WTC11 (cell line): Measurements from ENCODE around the gene RPL38. TPM values are rescaled to one million over a fixed set of nuclear protein-coding genes. Genes with fewer than 3 reads are reported as not detected.

Experiments used
- ATAC-seq: fragments of 200-7000 bp; cut with Tn5 transposase; 2 replicates; pipeline ENCODE4 v1.10.0; 2021; ENCODE audit warnings: mild to moderate bottlenecking, moderate library complexity
- CTCF ChIA-PET: fragments of 300-600 bp; sonication (Branson Sonifier 250); formaldehyde crosslinking; loops from one replicate; lab custom pipeline; 2021; ENCODE audit warnings: antibody characterized with exemption; lab: Charles Lee
- POLR2A ChIA-PET: fragments of 350-600 bp; sonication (Branson Sonifier 250); formaldehyde crosslinking; loops from one replicate; lab custom pipeline; 2021; ENCODE audit warnings: antibody characterized with exemption; lab: Charles Lee
- DNase-seq: peaks from one replicate; pipeline ENCODE4 v3.0.0; 2021; ENCODE audit warnings: low spot score
- H3K27ac Mint-ChIP-seq: 2 replicates; pipeline ENCODE4 v1.8.0; 2021; ENCODE audit warnings: mixed read lengths
- H3K27me3 Mint-ChIP-seq: 2 replicates; pipeline ENCODE4 v1.8.0; 2021; ENCODE audit warnings: low read depth, mild to moderate bottlenecking, moderate library complexity, mixed read lengths
- H3K36me3 Mint-ChIP-seq: 2 replicates; pipeline ENCODE4 v1.8.0; 2021; ENCODE audit warnings: mixed read lengths
- H3K4me1 Mint-ChIP-seq: 2 replicates; pipeline ENCODE4 v1.8.0; 2022; ENCODE audit warnings: mixed read lengths
- H3K4me3 Mint-ChIP-seq: 2 replicates; pipeline ENCODE4 v1.8.0; 2021; ENCODE audit warnings: mild to moderate bottlenecking, moderate library complexity, mixed read lengths
- H3K9me3 Mint-ChIP-seq: 2 replicates; pipeline ENCODE4 v1.8.0; 2021; ENCODE audit warnings: mixed read lengths
- CREB1 ChIP-seq: sonication (generic); formaldehyde crosslinking; IDR thresholded peaks from 2 replicates; pipeline ENCODE4 v1.8.0; 2023; ENCODE audit warnings: mild to moderate bottlenecking, missing genetic modification reagents
- JUN ChIP-seq: sonication (generic); formaldehyde crosslinking; IDR thresholded peaks from 2 replicates; pipeline ENCODE4 v1.8.0; 2023; ENCODE audit warnings: mild to moderate bottlenecking, missing genetic modification reagents
- MXD4 ChIP-seq: fragments of 250-450 bp; sonication (Bioruptor Pico); IDR thresholded peaks from 2 replicates; pipeline ENCODE4 v1.8.0; 2021; ENCODE audit warnings: mild to moderate bottlenecking, moderate library complexity, borderline replicate concordance
- NFE2L1 ChIP-seq: sonication (generic); formaldehyde crosslinking; IDR thresholded peaks from 2 replicates; pipeline ENCODE4 v1.8.1; 2023; ENCODE audit warnings: missing genetic modification reagents
- NR1H2 ChIP-seq: sonication (generic); formaldehyde crosslinking; IDR thresholded peaks from 2 replicates; pipeline ENCODE4 v1.9.0; 2021; ENCODE audit warnings: mild to moderate bottlenecking, moderate library complexity, missing genetic modification reagents
- NR2C2 ChIP-seq: sonication (generic); formaldehyde crosslinking; IDR thresholded peaks from 2 replicates; pipeline ENCODE4 v1.8.0; 2022; ENCODE audit warnings: mild to moderate bottlenecking, missing genetic modification reagents
- ZBTB21 ChIP-seq: sonication (generic); formaldehyde crosslinking; IDR thresholded peaks from 2 replicates; pipeline ENCODE4 v1.8.1; 2023; ENCODE audit warnings: mild to moderate bottlenecking, missing genetic modification reagents, borderline replicate concordance
- ZNF121 ChIP-seq: sonication (generic); formaldehyde crosslinking; IDR thresholded peaks from 2 replicates; pipeline ENCODE4 v1.8.0; 2023; ENCODE audit warnings: missing genetic modification reagents
- ZNF219 ChIP-seq: sonication (generic); formaldehyde crosslinking; IDR thresholded peaks from 2 replicates; pipeline ENCODE4 v1.8.0; 2023; ENCODE audit warnings: missing genetic modification reagents, mild to moderate bottlenecking, borderline replicate concordance
- ZNF263 ChIP-seq: sonication (generic); formaldehyde crosslinking; IDR thresholded peaks from 2 replicates; pipeline ENCODE4 v1.8.1; 2022; ENCODE audit warnings: low read depth, mild to moderate bottlenecking, moderate library complexity, missing genetic modification reagents
- ZNF317 ChIP-seq: sonication (generic); formaldehyde crosslinking; IDR thresholded peaks from 2 replicates; pipeline ENCODE4 v1.8.1; 2023; ENCODE audit warnings: low read depth, mild to moderate bottlenecking, moderate library complexity, missing genetic modification reagents, borderline replicate concordance
- ZNF671 ChIP-seq: fragments of 250-450 bp; sonication (Bioruptor Pico); IDR thresholded peaks from 2 replicates; pipeline ENCODE4 v1.8.0; 2021; ENCODE audit warnings: mild to moderate bottlenecking
- total RNA-seq: library from RNA; stranded (reverse); gene quantifications from 3 replicates; pipeline ENCODE4 v1.2.3, GENCODE V29; 2021
- TF ChIP-seq, protein P1 (sequence below): sonication (generic); formaldehyde crosslinking; IDR thresholded peaks from 2 replicates; pipeline ENCODE4 v1.8.1; 2022; ENCODE audit warnings: low read depth, mild to moderate bottlenecking, moderate library complexity, missing genetic modification reagents, borderline replicate concordance
- TF ChIP-seq, protein P2 (sequence below): sonication (generic); formaldehyde crosslinking; IDR thresholded peaks from 2 replicates; pipeline ENCODE4 v1.8.0; 2023; ENCODE audit warnings: missing genetic modification reagents
- TF ChIP-seq, protein P3 (sequence below): sonication (generic); formaldehyde crosslinking; IDR thresholded peaks from 2 replicates; pipeline ENCODE4 v1.8.0; 2022; ENCODE audit warnings: mild to moderate bottlenecking, missing genetic modification reagents
- TF ChIP-seq, protein P4 (sequence below): sonication (generic); formaldehyde crosslinking; IDR thresholded peaks from 2 replicates; pipeline ENCODE4 v1.8.1; 2023; ENCODE audit warnings: mild to moderate bottlenecking, missing genetic modification reagents, moderate library complexity
- TF ChIP-seq, protein P5 (sequence below): sonication (generic); formaldehyde crosslinking; IDR thresholded peaks from 2 replicates; pipeline ENCODE4 v1.8.0; 2022; ENCODE audit warnings: missing genetic modification reagents
- TF ChIP-seq, protein P6 (sequence below): sonication (generic); formaldehyde crosslinking; IDR thresholded peaks from 2 replicates; pipeline ENCODE4 v1.8.1; 2022; ENCODE audit warnings: missing genetic modification reagents, borderline replicate concordance

The RPL38 gene
- total RNA-seq, 1 experiment from 2014 or later, result 1,170 TPM

DNA sequence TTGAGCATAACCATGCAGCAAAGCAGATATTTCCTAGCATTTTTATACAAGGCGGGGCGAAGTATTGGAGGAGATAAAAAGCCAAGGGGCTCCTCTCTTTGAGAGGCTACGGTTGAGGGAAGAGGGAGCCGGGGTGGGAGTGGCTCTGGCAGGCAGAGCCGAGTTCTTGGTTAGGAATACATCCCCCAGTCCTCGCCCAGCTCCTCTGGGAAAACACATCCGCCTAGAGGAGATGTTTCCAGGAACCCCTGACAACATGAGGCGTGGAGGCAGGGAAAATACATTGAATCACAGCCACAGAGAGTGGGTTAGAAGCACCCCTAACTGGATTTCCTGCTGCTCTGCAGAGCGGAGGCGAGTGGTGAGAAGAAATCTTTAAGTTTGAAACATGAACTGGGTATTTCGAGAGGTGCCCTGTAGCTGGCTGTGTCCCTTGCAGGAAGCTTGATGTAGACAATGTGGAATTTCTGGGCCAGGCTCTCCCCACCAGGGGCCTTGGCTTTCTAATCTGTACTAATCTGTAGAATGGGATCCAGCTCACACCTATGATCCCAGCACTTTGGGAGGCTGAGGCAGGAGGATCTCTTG is 37.2 kb downstream of the RPL38 start:
- Mint-ChIP-seq H3K27me3 (no peaks in the 10 kb centered on the region), H3K4me3 (no peak overlapping the region), H3K9me3 (no peaks in the 10 kb centered on the region), H3K4me1 (peaks cover 17% of the 10 kb centered on the region), H3K36me3 (no peaks in the 10 kb centered on the region), H3K27ac (no peak overlapping the region)
- DNase-seq, result no peak
- no peak for ATAC-seq
- TF ChIP-seq ZNF121 (CRISPR knock-in tag), result no peak
- TF ChIP-seq NR2C2 (CRISPR knock-in tag), result no peak
- no peak for TF ChIP-seq NR1H2 (CRISPR knock-in tag)
- no peak for TF ChIP-seq ZNF317 (CRISPR knock-in tag)
- no peak for TF ChIP-seq ZNF219 (CRISPR knock-in tag)
- no peak for TF ChIP-seq JUN (CRISPR knock-in tag)
- TF ChIP-seq MXD4 (CRISPR knock-in tag), result no peak
- TF ChIP-seq, protein P1, sequence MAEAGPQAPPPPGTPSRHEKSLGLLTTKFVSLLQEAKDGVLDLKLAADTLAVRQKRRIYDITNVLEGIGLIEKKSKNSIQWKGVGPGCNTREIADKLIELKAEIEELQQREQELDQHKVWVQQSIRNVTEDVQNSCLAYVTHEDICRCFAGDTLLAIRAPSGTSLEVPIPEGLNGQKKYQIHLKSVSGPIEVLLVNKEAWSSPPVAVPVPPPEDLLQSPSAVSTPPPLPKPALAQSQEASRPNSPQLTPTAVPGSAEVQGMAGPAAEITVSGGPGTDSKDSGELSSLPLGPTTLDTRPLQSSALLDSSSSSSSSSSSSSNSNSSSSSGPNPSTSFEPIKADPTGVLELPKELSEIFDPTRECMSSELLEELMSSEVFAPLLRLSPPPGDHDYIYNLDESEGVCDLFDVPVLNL (CRISPR knock-in tag), result no peak
- TF ChIP-seq ZNF671, result no peak
- TF ChIP-seq, protein P2, sequence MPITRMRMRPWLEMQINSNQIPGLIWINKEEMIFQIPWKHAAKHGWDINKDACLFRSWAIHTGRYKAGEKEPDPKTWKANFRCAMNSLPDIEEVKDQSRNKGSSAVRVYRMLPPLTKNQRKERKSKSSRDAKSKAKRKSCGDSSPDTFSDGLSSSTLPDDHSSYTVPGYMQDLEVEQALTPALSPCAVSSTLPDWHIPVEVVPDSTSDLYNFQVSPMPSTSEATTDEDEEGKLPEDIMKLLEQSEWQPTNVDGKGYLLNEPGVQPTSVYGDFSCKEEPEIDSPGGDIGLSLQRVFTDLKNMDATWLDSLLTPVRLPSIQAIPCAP, result no peak
- ChIA-PET CTCF (interaction anchor here (0.6 to 1.8 kb wide), 9 partner anchors 9 to 144 kb away, joined by 3 to 7 read pairs (median 4); partner anchors contain the start of gene TTYH2), POLR2A (no interaction called here)

DNA sequence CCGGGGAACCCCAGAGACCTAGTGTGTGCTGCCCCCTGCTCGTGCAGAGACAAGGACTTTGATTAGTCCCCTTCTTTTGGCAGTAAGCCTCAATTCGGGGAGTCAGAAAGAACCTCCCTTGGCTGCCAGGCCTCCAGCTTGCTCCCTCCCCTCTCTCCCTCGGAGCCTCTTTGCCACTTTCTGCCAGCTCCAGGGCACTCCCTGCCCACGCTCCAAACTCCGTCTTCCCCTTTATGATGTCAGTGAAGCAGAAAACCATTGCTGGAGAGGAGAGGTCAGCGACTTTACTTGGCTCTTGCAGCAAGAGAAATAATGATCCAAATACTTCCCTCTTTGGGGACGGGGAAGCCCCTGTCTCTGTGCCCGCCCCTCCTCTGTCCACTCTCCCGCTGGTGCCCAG is 38.0 kb downstream of the RPL38 start:
- H3K27me3 Mint-ChIP-seq, result peaks cover 3% of the 10 kb centered on the region
- POLR2A ChIA-PET, result no interaction called here
- peaks cover 22% of the 10 kb centered on the region for H3K4me1 Mint-ChIP-seq
- CTCF ChIA-PET, result interaction anchor here (0.9 to 1.5 kb wide), 6 partner anchors 18 to 55 kb away, joined by 3 to 7 read pairs (median 4); partner anchors contain the start of gene TTYH2
- TF ChIP-seq, protein P3, sequence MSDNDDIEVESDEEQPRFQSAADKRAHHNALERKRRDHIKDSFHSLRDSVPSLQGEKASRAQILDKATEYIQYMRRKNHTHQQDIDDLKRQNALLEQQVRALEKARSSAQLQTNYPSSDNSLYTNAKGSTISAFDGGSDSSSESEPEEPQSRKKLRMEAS (CRISPR knock-in tag), result no peak
- TF ChIP-seq, protein P4, sequence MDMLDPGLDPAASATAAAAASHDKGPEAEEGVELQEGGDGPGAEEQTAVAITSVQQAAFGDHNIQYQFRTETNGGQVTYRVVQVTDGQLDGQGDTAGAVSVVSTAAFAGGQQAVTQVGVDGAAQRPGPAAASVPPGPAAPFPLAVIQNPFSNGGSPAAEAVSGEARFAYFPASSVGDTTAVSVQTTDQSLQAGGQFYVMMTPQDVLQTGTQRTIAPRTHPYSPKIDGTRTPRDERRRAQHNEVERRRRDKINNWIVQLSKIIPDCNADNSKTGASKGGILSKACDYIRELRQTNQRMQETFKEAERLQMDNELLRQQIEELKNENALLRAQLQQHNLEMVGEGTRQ (CRISPR knock-in tag), result no peak
- TF ChIP-seq JUN (CRISPR knock-in tag), result no peak
- no peak for TF ChIP-seq CREB1
- TF ChIP-seq NFE2L1 (CRISPR knock-in tag), result no peak
- TF ChIP-seq ZNF263, result no peak
- TF ChIP-seq, protein P5, sequence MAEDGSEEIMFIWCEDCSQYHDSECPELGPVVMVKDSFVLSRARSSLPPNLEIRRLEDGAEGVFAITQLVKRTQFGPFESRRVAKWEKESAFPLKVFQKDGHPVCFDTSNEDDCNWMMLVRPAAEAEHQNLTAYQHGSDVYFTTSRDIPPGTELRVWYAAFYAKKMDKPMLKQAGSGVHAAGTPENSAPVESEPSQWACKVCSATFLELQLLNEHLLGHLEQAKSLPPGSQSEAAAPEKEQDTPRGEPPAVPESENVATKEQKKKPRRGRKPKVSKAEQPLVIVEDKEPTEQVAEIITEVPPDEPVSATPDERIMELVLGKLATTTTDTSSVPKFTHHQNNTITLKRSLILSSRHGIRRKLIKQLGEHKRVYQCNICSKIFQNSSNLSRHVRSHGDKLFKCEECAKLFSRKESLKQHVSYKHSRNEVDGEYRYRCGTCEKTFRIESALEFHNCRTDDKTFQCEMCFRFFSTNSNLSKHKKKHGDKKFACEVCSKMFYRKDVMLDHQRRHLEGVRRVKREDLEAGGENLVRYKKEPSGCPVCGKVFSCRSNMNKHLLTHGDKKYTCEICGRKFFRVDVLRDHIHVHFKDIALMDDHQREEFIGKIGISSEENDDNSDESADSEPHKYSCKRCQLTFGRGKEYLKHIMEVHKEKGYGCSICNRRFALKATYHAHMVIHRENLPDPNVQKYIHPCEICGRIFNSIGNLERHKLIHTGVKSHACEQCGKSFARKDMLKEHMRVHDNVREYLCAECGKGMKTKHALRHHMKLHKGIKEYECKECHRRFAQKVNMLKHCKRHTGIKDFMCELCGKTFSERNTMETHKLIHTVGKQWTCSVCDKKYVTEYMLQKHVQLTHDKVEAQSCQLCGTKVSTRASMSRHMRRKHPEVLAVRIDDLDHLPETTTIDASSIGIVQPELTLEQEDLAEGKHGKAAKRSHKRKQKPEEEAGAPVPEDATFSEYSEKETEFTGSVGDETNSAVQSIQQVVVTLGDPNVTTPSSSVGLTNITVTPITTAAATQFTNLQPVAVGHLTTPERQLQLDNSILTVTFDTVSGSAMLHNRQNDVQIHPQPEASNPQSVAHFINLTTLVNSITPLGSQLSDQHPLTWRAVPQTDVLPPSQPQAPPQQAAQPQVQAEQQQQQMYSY (CRISPR knock-in tag), result no peak
- no peak for TF ChIP-seq ZBTB21
- TF ChIP-seq, protein P6, sequence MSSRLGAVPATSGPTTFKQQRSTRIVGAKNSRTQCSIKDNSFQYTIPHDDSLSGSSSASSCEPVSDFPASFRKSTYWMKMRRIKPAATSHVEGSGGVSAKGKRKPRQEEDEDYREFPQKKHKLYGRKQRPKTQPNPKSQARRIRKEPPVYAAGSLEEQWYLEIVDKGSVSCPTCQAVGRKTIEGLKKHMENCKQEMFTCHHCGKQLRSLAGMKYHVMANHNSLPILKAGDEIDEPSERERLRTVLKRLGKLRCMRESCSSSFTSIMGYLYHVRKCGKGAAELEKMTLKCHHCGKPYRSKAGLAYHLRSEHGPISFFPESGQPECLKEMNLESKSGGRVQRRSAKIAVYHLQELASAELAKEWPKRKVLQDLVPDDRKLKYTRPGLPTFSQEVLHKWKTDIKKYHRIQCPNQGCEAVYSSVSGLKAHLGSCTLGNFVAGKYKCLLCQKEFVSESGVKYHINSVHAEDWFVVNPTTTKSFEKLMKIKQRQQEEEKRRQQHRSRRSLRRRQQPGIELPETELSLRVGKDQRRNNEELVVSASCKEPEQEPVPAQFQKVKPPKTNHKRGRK, result no peak
- TF ChIP-seq, all 79 proteins: peak for 0
- H3K36me3 Mint-ChIP-seq, result peaks cover 4% of the 10 kb centered on the region
- DNase-seq, result no peak
- peaks cover 4% of the 10 kb centered on the region for H3K9me3 Mint-ChIP-seq
- no peak for ATAC-seq
- no peak overlapping the region for H3K27ac Mint-ChIP-seq
- H3K4me3 Mint-ChIP-seq, result no peak overlapping the region
